GM10266 (cell line): ENCODE results near the gene MYMX.

Experiments used
- DNase-seq: peaks from one replicate; pipeline ENCODE4 v3.0.0; 2012; ENCODE audit errors: extremely low spot score
- CTCF ChIP-seq: IDR thresholded peaks from 2 replicates; pipeline ENCODE4 v1.5.1; 2012; ENCODE audit warnings: mild to moderate bottlenecking, low read depth; ENCODE audit not compliant: control insufficient read depth, insufficient read depth; ENCODE audit errors: missing control alignments

MYMX gene

GRCh38 chr6:44224029-44224964, 7.6 kb downstream of the MYMX start:
- DNase-seq, result no peak
- TF ChIP-seq CTCF, result no peak

GRCh38 chr6:44224965-44225305, 8.2 kb downstream of the MYMX start:
- no peak for DNase-seq

GRCh38 chr6:44225579-44226325, 9.0 kb downstream of the MYMX start:
- DNase-seq, result no peak
- no peak for TF ChIP-seq CTCF

More at GRCh38 chr6:44224965-44225305, 8.2 kb downstream of the MYMX start:
- no peak for TF ChIP-seq CTCF

- DNase-seq, result no peak
- no peak for TF ChIP-seq CTCF
Measured at GRCh38 chr6:44226368-44227147, 9.8 kb downstream of the MYMX start.

GRCh38 chr6:44227148-44227793, 10.5 kb downstream of the MYMX start:
- DNase-seq, result peak; percentile 7
- no peak for TF ChIP-seq CTCF

GRCh38 chr6:44228031-44228430, 11.3 kb downstream of the MYMX start:
- DNase-seq, result peak; percentile 3
- TF ChIP-seq CTCF, result no peak
